ENCODE results near the gene MMP17.

MMP17 gene

DNA sequence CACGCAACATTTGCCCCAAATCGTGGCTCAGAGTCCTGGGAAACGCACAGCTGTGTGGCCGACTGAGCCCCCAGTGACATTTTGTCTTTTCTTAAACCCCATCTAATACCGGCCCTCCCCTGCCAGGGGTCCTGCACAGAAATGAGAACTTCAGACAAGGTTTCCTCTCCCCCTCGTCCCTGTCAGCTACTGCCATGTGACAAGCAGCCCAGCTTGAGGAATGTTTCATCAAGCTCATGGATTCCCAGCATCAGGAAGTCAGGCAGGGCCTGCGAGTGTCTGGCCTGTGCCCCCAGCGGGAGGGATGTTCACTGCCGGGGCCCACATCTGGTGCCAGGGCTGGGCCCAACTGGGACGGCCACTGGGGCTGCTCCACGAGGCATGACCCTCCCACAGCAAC is 15.9 kb downstream of the MMP17 start:
- 92% methylated on average over 11 of the region's 11 CpGs for WGBS
- Histone ChIP-seq H2BK12ac (ENCODE audit: low read length in 2 of 2) (no peak overlapping the region), H3K18ac (ENCODE audit: low read depth in 1 of 2, low read length in 2 of 2) (no peak overlapping the region)

DNA sequence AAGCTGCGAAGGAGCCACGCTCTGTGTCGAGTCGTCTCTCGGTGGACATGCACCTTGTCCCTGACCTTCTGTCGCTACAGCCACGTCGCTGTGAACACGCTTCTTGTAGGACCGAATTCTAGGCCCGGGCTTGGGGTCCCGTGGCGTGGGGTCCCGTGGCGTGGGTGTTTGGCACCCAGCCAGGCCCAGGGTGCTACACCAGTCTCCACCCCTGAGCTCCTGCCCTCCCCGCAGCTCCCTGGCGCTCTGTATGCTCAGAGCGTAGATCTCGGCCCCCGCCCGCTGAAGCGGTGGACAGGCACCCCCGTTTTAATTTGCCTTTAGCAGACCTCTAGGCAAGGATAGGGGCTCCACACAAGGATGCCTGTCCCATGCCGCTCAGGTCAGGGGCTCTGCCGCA is 16.5 kb downstream of the MMP17 start:
- Histone ChIP-seq H3K4ac (ENCODE audit: low read depth in 1 of 2, low read length in 2 of 2) (no peak overlapping the region), H3K27me3 (ENCODE audit: control insufficient read depth in 1 of 2, insufficient read depth in 1 of 2, low read length in 2 of 2) (no peaks in the 10 kb centered on the region), H3K9me3 (ENCODE audit: control insufficient read depth, low read length) (no peaks in the 10 kb centered on the region), H3K36me3 (ENCODE audit: control insufficient read depth in 1 of 2, insufficient read depth in 2 of 2, low read depth in 1 of 2, low read length in 2 of 2) (peaks cover 8 to 27% of the 10 kb centered on the region in 2 experiments), H3K4me2 (ENCODE audit: low read length, poor library complexity, severe bottlenecking) (no peak overlapping the region), H2AFZ (ENCODE audit: low read depth, low read length) (no peak overlapping the region), H2BK5ac (ENCODE audit: low read depth, low read length, poor library complexity, severe bottlenecking) (no peak overlapping the region), H2BK120ac (ENCODE audit: low read depth, low read length) (no peak overlapping the region), H3K9ac (ENCODE audit: low read length) (no peak overlapping the region), H2BK12ac (ENCODE audit: low read length in 2 of 2) (no peak overlapping the region), H3K79me1 (replicated peaks; ENCODE audit: low read length, poor library complexity, severe bottlenecking) (no peaks in the 10 kb centered on the region), H4K8ac (ENCODE audit: low read length) (no peak overlapping the region), H2AK5ac (ENCODE audit: low read length, severe bottlenecking) (no peak overlapping the region), H4K91ac (ENCODE audit: low read length) (no peak overlapping the region), H3K4me1 (ENCODE audit: control insufficient read depth, insufficient read depth, low read depth, low read length) (no peaks in the 10 kb centered on the region), H3K27ac (ENCODE audit: low read length, poor library complexity, severe bottlenecking) (no peak overlapping the region), H3K18ac (ENCODE audit: low read depth in 1 of 2, low read length in 2 of 2) (no peak overlapping the region), H3K4me3 (ENCODE audit: insufficient read depth in 1 of 2, low read depth in 1 of 2, low read length in 2 of 2) (no peak overlapping the region), H3K14ac (ENCODE audit: low read length in 2 of 2) (no peak overlapping the region), H3K23ac (ENCODE audit: low read length in 2 of 2) (no peak overlapping the region), H2BK15ac (ENCODE audit: low read depth, poor library complexity, severe bottlenecking) (no peak overlapping the region)
- DNase-seq: no peak
- WGBS: 88% methylated on average over 25 of the region's 25 CpGs

More for the DNA sequence above, 15.9 kb downstream of the MMP17 start:
- no peak overlapping the region for H3K4ac ChIP-seq (ENCODE audit: low read depth in 1 of 2, low read length in 2 of 2)
- H3K79me1 ChIP-seq (replicated peaks; ENCODE audit: low read length, poor library complexity, severe bottlenecking): no peaks in the 10 kb centered on the region
- no peak overlapping the region for H4K8ac ChIP-seq (ENCODE audit: low read length)
- H2AFZ ChIP-seq (ENCODE audit: low read depth, low read length): no peak overlapping the region
- no peaks in the 10 kb centered on the region for H3K4me1 ChIP-seq (ENCODE audit: control insufficient read depth, insufficient read depth, low read depth, low read length)
- H3K9me3 ChIP-seq (ENCODE audit: control insufficient read depth, low read length): no peaks in the 10 kb centered on the region
- no peak overlapping the region for H3K14ac ChIP-seq (ENCODE audit: low read length in 2 of 2)
- no peaks in the 10 kb centered on the region for H3K27me3 ChIP-seq (ENCODE audit: control insufficient read depth in 1 of 2, insufficient read depth in 1 of 2, low read length in 2 of 2)
- H4K91ac ChIP-seq (ENCODE audit: low read length): no peak overlapping the region
- no peak overlapping the region for H2BK15ac ChIP-seq (ENCODE audit: low read depth, poor library complexity, severe bottlenecking)
- H2BK5ac ChIP-seq (ENCODE audit: low read depth, low read length, poor library complexity, severe bottlenecking): no peak overlapping the region
- no peak overlapping the region for H2AK5ac ChIP-seq (ENCODE audit: low read length, severe bottlenecking)
- no peak overlapping the region for H2BK120ac ChIP-seq (ENCODE audit: low read depth, low read length)
- H3K4me3 ChIP-seq (ENCODE audit: insufficient read depth in 1 of 2, low read depth in 1 of 2, low read length in 2 of 2): no peak overlapping the region
- H3K27ac ChIP-seq (ENCODE audit: low read length, poor library complexity, severe bottlenecking): no peak overlapping the region
- no peak for DNase-seq
- peaks cover 8 to 27% of the 10 kb centered on the region in 2 experiments for H3K36me3 ChIP-seq (ENCODE audit: control insufficient read depth in 1 of 2, insufficient read depth in 2 of 2, low read depth in 1 of 2, low read length in 2 of 2)
- H3K9ac ChIP-seq (ENCODE audit: low read length): no peak overlapping the region
- H3K4me2 ChIP-seq (ENCODE audit: low read length, poor library complexity, severe bottlenecking): no peak overlapping the region
- no peak overlapping the region for H3K23ac ChIP-seq (ENCODE audit: low read length in 2 of 2)

DNA sequence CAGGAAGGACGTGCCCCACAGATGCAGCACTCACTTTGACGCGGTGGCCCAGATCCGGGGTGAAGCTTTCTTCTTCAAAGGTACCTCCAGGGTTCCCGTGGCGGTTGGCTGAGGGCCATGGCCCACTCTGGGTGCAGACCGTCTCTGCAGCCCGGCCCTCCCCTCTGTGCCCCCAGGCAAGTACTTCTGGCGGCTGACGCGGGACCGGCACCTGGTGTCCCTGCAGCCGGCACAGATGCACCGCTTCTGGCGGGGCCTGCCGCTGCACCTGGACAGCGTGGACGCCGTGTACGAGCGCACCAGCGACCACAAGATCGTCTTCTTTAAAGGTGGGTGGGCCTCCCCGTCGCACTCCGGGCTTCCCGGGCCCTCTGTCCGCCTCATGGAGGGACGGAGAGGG is 16.9 kb downstream of the MMP17 start:
- no peak overlapping the region for H2AK5ac ChIP-seq (ENCODE audit: low read length, severe bottlenecking)
- no peak overlapping the region for H2BK15ac ChIP-seq (ENCODE audit: low read depth, poor library complexity, severe bottlenecking)
- H4K8ac ChIP-seq (ENCODE audit: low read length): no peak overlapping the region
- no peak overlapping the region for H2AFZ ChIP-seq (ENCODE audit: low read depth, low read length)
- no peak for DNase-seq
- no peak overlapping the region for H3K14ac ChIP-seq (ENCODE audit: low read length in 2 of 2)
- H3K4me1 ChIP-seq (ENCODE audit: control insufficient read depth, insufficient read depth, low read depth, low read length): no peaks in the 10 kb centered on the region
- H3K4ac ChIP-seq (ENCODE audit: low read depth in 1 of 2, low read length in 2 of 2): no peak overlapping the region
- no peak overlapping the region for H4K91ac ChIP-seq (ENCODE audit: low read length)
- H3K4me2 ChIP-seq (ENCODE audit: low read length, poor library complexity, severe bottlenecking): no peak overlapping the region
- H2BK5ac ChIP-seq (ENCODE audit: low read depth, low read length, poor library complexity, severe bottlenecking): no peak overlapping the region
- no peaks in the 10 kb centered on the region for H3K79me1 ChIP-seq (replicated peaks; ENCODE audit: low read length, poor library complexity, severe bottlenecking)
- H3K27ac ChIP-seq (ENCODE audit: low read length, poor library complexity, severe bottlenecking): no peak overlapping the region
- H3K18ac ChIP-seq (ENCODE audit: low read depth in 1 of 2, low read length in 2 of 2): no peak overlapping the region
- H3K9ac ChIP-seq (ENCODE audit: low read length): no peak overlapping the region
- 97% methylated on average over 29 of the region's 29 CpGs for WGBS
- H3K9me3 ChIP-seq (ENCODE audit: control insufficient read depth, low read length): no peaks in the 10 kb centered on the region
- peaks cover 8 to 27% of the 10 kb centered on the region in 2 experiments for H3K36me3 ChIP-seq (ENCODE audit: control insufficient read depth in 1 of 2, insufficient read depth in 2 of 2, low read depth in 1 of 2, low read length in 2 of 2)
- no peak overlapping the region for H3K23ac ChIP-seq (ENCODE audit: low read length in 2 of 2)
- H3K4me3 ChIP-seq (ENCODE audit: insufficient read depth in 1 of 2, low read depth in 1 of 2, low read length in 2 of 2): no peak overlapping the region
- H2BK12ac ChIP-seq (ENCODE audit: low read length in 2 of 2): no peak overlapping the region
- no peak overlapping the region for H2BK120ac ChIP-seq (ENCODE audit: low read depth, low read length)
- no peaks in the 10 kb centered on the region for H3K27me3 ChIP-seq (ENCODE audit: control insufficient read depth in 1 of 2, insufficient read depth in 1 of 2, low read length in 2 of 2)

DNA sequence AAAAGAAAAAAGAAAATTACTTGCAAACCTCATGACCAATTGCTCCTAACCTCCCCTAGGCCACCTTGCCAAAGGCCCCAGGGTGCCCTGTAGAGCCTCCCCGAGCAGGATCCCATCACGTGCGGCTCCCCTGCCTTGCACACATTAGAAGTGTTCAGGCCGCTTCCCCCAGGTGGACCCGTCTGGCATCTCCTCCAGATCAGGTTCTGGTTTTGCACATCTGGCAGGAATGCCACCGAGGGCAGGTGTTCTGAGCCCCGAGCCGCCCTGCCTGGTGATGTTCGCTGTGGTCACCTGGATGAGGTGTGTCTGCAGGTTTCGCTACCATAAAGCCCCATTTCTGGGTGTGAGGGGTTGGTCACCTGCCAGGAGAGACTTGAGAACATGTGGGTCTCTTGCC is 19.3 kb downstream of the MMP17 start:
- Histone ChIP-seq H4K8ac (ENCODE audit: low read length) (no peak overlapping the region), H3K27ac (ENCODE audit: low read length, poor library complexity, severe bottlenecking) (no peak overlapping the region), H3K36me3 (ENCODE audit: control insufficient read depth in 1 of 2, insufficient read depth in 2 of 2, low read depth in 1 of 2, low read length in 2 of 2) (peaks cover 0 to 13% of the 10 kb centered on the region in 2 experiments), H4K91ac (ENCODE audit: low read length) (no peak overlapping the region), H3K9me3 (ENCODE audit: control insufficient read depth, low read length) (no peaks in the 10 kb centered on the region), H2BK15ac (ENCODE audit: low read depth, poor library complexity, severe bottlenecking) (no peak overlapping the region), H3K23ac (ENCODE audit: low read length in 2 of 2) (no peak overlapping the region), H3K14ac (ENCODE audit: low read length in 2 of 2) (no peak overlapping the region), H3K18ac (ENCODE audit: low read depth in 1 of 2, low read length in 2 of 2) (no peak overlapping the region), H3K4me1 (ENCODE audit: control insufficient read depth, insufficient read depth, low read depth, low read length) (peaks cover 3% of the 10 kb centered on the region), H3K9ac (ENCODE audit: low read length) (no peak overlapping the region), H2AK5ac (ENCODE audit: low read length, severe bottlenecking) (no peak overlapping the region), H3K4ac (ENCODE audit: low read depth in 1 of 2, low read length in 2 of 2) (no peak overlapping the region), H2BK12ac (ENCODE audit: low read length in 2 of 2) (no peak overlapping the region), H3K79me1 (replicated peaks; ENCODE audit: low read length, poor library complexity, severe bottlenecking) (no peaks in the 10 kb centered on the region), H2BK5ac (ENCODE audit: low read depth, low read length, poor library complexity, severe bottlenecking) (no peak overlapping the region), H3K4me3 (ENCODE audit: insufficient read depth in 1 of 2, low read depth in 1 of 2, low read length in 2 of 2) (no peak overlapping the region), H2AFZ (ENCODE audit: low read depth, low read length) (no peak overlapping the region), H3K4me2 (ENCODE audit: low read length, poor library complexity, severe bottlenecking) (no peak overlapping the region), H3K27me3 (ENCODE audit: control insufficient read depth in 1 of 2, insufficient read depth in 1 of 2, low read length in 2 of 2) (no peaks in the 10 kb centered on the region), H2BK120ac (ENCODE audit: low read depth, low read length) (no peak overlapping the region)
- 92% methylated on average over 9 of the region's 10 CpGs for WGBS
- DNase-seq: no peak
